Activated CD4-positive, alpha-beta T cell treated with anti-CD3 and anti-CD28 coated beads, Interleukin-2, Interleukin-6, amounts not matched to agents 100 ng/mL and 50 ng/mL, durations not matched to agents 16 hours and 8 hours (primary cell): ENCODE results near the gene PRSS8.
"Not testable (repeated sequence)": the region's sequence is repeated elsewhere in the genome, so short reads cannot be mapped to it uniquely, and the experiment has no call there.

Source experiments
- DNase-seq: peaks from one replicate; pipeline ENCODE4 v3.0.0-alpha.2; 2020

PRSS8 gene

DNA sequence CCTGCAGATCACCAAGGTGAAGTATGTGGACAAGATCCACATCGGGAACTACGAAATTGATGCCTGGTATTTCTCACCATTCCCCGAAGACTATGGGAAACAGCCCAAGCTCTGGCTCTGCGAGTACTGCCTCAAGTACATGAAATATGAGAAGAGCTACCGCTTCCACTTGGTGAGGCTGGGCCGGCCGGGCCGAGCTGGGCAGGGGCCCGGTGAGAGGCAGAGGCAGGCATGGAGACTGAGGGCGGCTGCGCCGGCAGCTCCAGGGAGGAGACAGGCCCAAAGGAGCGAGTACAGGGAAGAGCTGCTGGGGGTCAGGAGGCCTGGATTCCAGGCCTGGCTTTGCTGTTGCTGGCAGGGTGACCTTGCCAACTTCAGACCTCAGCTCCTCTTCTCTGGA is 8.3 kb downstream of the PRSS8 start:
- DNase-seq, result no peak

DNA sequence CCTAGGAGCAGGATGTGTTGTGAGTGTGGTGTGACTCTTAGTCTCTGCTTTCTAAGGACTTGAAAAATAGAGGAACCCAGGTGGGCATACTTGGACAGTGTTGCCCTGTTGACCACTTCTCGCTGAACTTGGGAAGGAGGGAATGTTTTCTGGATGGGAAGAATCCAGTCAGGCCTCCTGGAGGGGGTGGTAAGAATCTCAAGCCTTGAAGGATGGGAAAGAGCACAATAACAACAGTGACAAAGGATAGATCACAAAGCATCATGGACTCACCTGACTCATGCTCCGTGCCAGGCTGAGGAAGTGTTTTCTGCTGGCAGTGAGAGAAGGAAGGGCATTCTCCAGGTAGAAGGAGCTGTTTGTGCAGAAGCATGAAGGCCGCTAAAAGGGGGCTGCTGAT is 9.7 kb downstream of the PRSS8 start:
- DNase-seq, result no peak

DNA sequence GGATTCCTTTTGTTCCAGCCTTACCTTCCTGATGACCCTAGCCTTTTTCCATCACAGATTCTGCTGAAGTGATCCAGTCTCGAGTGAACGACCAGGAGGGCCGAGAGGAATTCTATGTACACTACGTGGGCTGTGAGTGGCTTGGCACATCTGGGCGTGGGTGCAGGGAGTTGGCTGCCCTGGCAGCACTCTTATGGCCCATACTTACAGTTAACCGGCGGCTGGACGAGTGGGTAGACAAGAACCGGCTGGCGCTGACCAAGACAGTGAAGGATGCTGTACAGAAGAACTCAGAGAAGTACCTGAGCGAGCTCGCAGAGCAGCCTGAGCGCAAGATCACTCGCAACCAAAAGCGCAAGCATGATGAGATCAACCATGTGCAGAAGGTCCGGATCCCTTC is 15.4 kb downstream of the PRSS8 start:
- no peak for DNase-seq

DNA sequence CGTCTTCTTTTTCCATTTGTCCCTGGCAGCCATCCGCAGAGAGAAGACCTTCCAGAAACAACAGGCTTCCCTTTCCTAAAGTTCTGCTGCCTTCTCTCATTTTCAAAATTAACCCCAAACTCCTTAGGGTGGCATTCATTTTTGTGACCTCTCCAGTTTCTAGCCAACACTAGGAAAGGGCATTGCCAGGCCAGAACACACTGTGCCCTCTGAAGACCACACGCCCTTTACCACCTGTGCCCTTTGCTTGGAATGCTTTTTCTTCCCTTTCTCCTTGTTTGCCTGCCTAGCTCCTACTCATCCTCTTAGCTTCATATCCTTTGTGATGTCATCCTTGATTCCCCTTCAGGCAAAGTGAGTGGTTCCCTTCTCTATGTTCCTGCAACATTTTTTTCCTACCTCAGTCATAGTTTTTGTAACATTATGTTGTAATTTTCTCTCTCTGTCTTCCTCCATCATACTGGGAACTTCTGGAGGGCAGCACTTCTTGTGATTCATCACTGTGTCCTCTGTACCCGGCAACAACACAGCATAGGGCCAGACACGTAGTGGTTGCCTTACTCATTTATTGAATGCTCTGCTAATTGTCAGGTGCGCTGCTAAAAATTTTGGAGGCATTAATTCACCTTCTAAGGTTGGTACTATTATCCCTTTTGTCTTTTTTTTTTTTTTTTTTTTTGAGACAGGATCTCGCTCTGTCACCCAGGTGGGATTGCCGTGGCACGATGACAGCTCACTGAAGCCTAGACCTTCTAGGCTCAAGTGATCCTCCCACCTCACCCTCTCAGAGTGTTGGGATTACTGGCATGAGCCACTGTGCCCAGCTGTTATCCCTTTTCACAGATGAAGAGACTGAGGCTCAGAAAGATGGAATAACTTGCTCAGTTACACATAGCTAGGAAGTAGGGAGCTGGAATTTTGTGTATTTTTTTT is 17.0 kb downstream of the PRSS8 start:
- no peak for DNase-seq

DNA sequence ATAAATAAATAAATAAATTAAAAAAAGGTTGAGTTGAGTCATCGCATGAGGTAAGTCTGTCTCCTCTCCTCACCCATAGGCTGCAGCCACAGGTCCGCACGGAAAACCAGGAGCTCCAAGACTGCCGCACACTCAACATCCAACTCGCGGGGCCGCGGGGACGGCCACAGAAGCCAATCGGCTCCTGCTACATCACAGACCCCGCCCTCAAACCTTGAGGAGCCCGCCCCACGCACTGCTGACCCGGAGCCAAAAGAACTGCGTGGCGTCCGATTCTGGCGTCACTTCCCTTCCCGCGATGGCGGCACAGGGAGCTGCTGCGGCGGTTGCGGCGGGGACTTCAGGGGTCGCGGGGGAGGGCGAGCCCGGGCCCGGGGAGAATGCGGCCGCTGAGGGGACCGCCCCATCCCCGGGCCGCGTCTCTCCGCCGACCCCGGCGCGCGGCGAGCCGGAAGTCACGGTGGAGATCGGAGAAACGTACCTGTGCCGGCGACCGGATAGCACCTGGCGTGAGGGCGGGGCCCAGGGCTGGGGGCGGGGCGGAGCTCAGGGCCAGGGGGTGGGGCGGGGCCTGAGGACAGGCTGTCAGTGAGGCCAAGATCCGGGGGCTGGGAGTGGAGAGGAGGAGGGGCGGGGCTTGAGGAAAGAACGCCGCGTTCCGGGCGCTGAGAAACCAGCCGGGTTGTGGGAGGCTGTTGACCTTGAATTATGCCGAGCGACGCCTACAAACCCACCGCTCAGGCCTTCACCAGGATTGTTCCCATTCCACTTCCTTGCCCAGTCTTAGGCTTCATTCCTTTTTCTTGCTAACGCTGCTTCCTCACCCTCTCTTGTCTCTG is 17.9 kb downstream of the PRSS8 start, which contains the start of gene KAT8:
TSS of gene KAT8 (plus strand) at position 281 of the 839 bp plus-strand sequence. CDS start at position 299, 18 bp downstream.
- DNase-seq, result peak; percentile 99

DNA sequence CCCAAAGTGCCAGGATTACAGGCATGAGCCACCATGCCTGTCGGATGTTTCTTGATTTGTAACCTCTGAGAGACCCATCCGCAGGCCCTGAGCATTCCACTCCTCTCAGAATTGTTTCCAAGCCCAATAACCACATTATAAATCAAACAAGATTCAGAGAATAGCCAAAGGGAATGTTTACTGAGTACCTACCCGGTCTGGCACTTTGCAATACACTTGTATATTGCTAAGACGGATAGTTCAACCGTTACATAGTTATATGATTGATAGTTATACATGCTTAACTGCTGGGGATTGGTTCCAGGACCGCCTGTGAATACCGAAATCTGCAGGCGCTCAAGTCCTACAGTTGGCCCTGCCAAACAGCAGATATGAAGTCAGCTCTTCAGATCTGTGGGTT is 21.1 kb downstream of the PRSS8 start:
- no peak for DNase-seq

DNA sequence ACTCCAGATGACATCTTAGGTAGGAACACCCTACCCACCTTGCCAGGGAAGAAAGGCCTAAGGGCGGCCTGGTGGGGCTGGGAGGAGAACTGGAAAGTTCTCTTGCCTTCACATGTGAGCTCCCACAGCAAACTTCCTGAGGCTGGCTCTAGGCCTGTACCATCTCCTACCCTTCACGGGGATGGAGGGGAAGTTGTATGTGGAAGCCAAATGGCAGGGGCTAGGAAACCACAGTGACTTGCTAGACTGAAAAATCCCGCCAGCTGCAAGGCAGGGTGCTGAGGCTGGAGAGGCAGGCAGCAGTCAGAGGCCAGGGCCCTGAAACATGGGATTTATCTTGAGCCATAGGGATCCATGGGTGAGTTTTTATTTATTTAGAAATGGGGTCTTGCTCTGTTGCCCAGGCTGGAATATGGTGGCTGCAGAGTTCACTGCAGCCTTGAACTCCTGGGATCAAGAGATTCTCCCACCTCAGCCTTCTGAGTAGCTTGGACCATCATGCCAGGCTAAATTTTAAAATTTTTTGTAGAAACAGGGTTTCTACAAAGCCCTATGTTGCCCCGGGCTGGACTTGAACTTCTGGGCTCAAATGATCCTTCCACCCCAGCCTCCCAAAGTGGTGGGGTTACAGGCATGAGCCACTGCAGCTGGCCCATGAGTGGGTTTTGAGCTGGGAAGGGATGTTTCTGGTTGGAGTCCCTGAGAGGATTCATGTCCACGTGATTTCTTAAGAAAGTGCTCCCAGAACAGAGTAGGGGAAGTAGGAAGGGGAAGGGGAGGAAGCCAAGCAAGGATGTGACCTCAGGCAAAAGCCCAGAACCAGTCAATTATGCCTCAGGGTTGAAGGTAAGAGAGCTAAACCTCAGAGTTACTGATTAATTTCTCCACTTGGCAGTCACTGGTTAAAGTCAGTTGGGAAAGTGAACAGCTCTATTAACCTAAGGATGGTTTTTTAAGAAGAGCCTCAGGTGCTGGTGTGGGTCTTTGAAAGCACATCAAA is 22.1 kb downstream of the PRSS8 start:
- no peak for DNase-seq

DNA sequence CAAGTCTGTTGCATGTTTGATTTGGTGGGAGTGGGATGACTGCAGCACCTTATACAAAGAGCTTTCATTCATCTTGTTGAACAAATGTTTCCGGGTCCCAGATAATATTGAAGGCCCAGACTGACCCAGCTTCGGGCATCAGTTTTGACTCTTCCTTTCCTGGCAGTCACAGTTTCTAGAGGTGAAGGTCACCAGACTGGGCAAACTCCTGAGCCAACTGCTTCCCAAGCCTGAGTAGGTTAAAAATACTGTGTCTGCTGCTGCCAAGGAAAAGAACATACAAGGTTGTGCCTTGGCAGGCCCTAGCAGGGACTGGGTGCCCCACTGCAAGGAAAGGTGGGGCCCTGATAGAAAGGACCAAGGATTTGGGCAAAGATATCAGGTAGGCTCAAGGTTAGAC is 22.8 kb downstream of the PRSS8 start:
- DNase-seq, result no peak

DNA sequence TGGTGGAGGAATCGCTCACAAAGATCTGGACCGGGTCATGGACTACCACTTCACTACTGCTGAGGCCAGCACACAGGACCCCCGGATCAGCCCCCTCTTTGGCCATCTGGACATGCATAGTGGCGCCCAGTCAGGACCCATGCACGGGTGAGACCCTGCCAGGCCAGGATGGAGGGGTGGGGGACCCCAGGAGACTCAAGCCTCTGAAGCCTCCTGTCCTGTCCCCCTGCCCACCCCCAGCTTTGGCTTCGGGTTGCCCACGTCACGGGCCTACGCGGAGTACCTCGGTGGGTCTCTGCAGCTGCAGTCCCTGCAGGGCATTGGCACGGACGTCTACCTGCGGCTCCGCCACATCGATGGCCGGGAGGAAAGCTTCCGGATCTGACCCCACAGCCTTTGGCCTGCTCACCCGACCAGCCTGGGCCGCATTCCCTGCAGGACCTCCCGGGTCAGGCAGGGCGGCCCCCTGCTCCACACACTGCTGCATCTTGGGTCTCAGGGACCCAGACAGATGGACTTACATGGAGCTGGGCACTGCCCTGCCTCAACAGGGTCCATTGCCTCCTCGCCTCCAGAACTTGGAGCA is 23.6 kb downstream of the PRSS8 start:
- no peak for DNase-seq

DNA sequence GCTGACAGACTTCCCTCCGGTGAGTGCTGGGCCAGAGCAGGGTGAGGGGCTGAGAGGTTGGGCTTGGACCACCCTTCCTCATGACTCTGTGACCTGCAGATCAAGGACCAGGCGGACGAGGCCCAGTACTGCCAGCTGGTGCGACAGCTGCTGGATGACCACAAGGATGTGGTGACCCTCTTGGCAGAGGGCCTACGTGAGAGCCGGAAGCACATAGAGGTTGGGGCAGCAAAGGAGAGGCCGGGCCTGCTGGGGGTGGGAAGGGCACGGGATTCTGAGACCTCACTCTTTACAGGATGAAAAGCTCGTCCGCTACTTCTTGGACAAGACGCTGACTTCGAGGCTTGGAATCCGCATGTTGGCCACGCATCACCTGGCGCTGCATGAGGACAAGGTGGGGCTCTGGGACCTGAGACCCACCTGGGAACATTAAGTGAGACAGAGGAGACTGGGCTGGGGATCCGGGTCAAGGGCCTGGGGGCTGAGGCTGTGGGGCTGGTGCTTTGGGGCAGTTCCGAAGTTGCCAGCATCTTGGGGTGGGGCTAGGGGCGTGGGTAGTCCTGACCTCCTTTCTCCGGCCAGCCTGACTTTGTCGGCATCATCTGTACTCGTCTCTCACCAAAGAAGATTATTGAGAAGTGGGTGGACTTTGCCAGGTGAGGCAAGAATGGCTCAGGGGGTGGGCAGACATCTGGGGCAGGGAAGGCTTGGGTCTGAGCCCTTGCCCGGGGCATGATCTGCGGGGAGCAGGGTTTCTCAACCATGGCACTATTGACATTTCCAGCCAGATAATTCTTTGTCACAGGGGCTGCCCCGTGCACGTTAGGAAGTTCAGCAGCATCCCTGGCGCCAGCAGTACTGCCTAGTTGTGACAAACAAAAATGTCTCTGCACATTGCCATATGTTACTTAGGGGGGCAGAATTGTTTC is 25.2 kb downstream of the PRSS8 start:
- no peak for DNase-seq

DNA sequence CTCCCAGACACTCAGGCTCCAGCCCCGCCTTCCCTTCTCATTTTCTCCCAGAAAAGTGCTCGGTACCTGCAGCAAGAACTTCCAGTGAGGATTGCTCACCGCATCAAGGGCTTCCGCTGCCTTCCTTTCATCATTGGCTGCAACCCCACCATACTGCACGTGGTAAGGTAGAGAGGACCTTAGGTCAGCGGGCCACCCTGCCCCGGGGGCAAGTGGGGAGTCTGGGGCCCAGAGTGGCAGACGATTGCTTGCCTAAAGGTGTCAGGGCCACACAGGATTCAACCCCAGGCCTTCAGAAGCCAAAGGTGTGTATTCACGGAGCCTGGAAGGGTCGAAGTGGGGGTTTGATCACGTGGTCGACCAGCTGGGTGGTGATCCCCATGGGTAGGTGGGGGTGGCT is 25.9 kb downstream of the PRSS8 start:
- no peak for DNase-seq

DNA sequence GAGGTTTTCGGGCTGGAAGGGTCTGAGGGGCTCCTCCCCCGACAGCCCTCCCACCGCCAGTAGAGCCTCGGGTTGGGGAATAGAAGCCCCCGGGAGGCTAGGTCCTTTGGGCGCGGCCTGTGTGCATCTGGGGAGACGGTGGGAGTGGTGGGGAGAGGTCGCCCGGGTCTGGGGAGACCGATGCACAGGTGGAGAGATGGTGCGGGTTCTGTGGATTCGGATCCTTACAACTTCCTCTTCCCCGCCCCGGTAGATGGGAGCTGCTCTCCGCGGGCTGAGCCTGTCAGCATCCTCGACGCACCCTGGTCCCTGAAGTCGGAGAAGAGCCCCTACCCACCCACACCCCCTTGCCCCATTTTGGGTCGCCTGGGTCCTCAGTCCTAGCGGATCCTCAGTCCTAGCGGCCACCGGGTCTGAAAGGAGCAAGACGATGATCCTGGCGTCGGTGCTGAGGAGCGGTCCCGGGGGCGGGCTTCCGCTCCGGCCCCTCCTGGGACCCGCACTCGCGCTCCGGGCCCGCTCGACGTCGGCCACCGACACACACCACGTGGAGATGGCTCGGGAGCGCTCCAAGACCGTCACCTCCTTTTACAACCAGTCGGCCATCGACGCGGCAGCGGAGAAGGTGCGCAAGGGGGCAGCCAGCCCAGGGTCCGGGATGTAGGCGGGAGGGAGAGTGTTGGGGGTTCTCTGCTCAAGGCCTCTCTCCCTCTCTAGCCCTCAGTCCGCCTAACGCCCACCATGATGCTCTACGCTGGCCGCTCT is 26.6 kb downstream of the PRSS8 start:
- no peak for DNase-seq

DNA sequence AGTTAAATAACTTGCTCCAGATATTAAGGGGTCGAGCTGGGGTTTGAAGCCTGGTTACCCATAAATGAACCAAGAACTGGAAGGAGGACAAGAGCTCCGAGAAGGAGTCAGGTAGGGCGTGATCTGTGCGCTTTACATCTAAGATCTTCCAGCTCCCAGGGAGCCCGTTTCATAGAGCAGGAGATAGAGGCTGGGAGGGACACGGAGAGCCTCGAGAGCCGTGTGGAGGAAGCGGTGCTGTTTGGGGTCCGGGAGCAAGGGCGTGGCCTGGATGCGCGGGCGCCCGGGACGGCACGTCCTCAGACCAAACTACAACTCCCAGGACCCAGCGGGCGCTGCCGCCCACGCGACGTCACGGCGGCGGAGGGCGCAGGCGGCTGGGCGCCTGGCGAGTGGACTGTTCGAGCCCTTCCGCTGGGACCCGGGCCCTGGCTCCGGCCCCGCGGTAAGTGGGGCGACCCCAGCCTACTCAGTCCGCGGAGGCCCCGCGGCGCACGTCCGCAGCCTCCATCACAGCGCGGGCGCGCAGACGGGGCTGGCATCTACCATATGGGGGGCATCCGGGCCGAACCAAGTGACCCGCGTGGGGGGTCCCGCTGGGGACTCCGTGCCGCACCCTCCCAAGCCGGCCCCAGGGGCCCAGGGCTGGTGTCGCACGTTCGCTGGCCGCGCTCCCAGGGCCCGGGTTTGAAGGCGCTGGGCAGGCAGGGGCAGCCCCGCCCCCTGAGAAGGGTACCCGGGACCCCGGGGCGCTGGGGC is 27.3 kb downstream of the PRSS8 start, which contains the start of gene BCKDK:
TSS of gene BCKDK (plus strand) at position 352 of the 759 bp plus-strand sequence. CDS start 838 bp downstream, outside the sequence.
- DNase-seq, result peak; percentile 89

DNA sequence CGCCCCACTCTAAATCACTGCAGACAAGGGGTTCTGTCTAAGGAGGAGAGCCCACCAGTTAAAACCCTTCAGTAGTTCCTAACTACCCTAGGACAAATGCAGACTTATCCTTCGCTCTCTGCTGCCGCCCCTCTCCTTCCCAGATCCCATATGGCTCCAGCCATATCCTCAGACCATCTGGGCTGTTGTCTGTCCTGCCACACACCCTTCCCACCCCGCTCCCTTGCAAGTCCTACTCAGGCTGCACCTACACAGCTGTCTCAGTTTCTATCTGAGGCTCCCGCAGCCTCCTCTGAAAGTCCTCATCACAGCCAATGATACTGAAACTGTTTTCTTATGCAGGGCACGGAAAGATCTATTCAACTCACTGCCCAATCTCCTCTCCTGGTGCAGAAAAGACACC is 28.1 kb downstream of the PRSS8 start:
- DNase-seq, result peak; percentile 67

DNA sequence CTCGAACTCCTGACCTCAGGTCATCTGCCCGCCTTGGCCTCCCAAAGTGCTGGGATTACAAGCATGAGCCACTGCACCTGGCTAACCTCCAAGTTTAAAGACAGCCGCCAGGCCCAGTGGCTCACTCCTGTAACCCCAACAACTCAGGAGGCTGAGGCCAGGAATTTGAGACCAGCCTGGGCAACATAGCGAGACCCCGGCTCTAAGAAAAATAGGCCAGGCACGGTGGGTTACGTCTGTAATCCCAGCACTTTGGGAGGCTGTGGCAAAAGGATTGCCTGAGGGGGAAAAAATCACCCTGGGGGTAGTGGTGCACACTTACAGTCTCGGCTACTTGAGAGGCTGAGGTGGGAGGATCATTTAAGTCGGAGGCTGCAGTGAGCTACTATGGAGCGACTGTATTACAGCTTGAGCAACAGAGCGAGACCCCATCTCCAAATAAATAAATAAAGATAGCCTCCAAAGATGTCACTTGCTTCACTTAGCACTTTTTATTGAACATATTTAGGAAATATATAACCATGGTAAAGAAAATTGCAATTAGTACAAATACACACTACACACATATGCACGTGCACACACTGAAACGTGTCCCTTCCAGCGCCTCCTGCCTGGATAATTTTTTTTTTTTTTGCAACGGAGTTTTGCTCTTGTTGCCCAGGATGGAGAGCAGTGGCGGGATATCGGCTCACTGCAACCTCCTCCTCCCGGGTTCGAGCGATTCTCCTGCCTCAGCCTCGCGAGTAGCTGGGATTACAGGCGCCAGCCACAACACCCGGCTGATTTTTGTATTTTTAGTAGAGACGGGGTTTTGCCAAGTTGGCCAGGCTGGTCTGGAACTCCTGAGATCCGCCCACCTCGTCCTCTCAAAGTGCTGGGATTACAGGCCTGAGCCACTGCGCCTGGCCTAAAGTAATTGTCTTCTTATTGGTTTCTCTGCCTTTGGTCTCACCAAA is 28.7 kb downstream of the PRSS8 start:
- DNase-seq, result no peak

DNA sequence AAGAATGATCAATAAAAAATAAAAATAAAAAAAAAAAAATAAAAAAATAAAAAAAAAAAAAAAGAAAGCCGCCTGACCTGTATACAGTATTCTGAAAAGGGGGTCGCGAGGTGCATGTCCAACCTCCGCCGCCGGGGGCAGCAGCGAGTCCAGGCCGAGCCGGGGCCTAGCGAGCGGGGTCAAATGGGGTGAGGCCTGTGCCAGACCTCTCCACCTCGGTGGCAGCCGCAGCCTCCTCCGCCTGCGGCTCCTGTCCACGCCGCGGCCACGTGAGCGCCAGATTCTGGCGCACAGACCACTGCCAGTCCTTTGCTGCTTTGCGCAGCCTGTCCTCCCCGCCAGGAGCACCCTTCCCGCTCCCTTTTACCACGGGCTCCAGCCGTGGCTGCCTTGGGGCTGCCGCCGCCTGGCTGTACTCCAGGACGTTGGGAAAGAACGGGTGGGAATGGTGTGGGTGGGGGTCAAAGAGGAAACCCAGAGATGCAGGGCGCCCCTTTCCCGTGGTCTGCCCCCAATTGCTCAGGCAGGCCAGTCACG is 29.8 kb downstream of the PRSS8 start:
- peak; percentile 90 for DNase-seq

DNA sequence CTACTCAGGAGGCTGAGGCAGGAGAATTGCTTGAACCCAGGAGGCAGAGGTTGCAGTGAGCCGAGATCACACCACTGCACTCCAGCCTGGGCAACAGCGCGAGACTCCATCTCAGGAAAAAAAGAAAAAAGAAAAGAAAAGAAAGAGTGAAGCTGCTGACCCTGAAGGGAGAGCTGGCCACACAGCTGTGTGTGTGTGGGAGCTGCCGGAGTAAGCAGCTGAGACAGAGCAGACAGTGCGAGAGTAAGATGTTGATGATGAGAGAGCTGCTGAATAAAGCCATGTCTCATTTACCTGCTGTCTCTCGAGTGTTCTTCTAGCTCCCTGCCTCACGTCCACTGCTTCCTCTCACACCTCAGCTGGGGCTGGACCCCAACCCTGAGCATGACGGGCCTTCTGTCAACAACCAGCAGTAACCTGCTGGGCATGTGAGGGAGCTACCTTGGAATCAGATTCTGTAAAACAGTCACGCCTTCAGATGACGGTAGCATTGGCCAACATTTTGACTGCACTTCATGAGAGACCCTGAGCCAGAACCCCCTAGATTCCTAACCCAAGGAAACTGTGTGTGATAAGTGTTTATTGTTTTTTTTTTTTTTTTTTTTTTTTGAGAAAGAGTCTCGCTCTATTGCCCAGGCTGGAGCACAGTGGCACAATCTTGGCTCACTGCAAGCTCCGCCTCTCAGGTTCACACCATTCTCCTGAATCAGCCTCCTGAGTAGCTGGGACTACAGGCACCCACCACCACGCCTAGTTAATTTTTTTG is 34.5 kb downstream of the PRSS8 start:
- DNase-seq, result not testable (repeated sequence)
